ENCODE measurements around the gene FBLN5.
"Not testable (repeated sequence)": the region's sequence is repeated elsewhere in the genome, so short reads cannot be mapped to it uniquely, and the experiment has no call there.

GRCh38 chr14:91897716-91898115, 49.8 kb downstream of the FBLN5 start:
- not testable (repeated sequence) for TF ChIP-seq E2F8 (IDR thresholded peaks at IDR 0.05; ENCODE audit: low read depth, partially characterized antibody); MYBL2 (IDR thresholded peaks at IDR 0.05; ENCODE audit: low read depth); MYBL2 (CRISPR knock-in tag; IDR thresholded peaks at IDR 0.05; ENCODE audit: borderline replicate concordance); TCF3 (CRISPR knock-in tag; IDR thresholded peaks at IDR 0.05); FOXM1 (IDR thresholded peaks at IDR 0.05; ENCODE audit: low read depth); FOXM1 (CRISPR knock-in tag; IDR thresholded peaks at IDR 0.05; ENCODE audit: low read depth); YY1 (IDR thresholded peaks at IDR 0.05; ENCODE audit: borderline replicate concordance in 1 of 3, control insufficient read depth in 1 of 3, extremely low read depth in 1 of 3, insufficient read depth in 3 of 3, insufficient read length in 1 of 3, insufficient replicate concordance in 2 of 3, low read depth in 1 of 3, low read length in 2 of 3); ILK (tag; IDR thresholded peaks at IDR 0.05; ENCODE audit: borderline replicate concordance, low read depth); RBM14 (IDR thresholded peaks at IDR 0.05; ENCODE audit: borderline replicate concordance, insufficient read depth, low read depth, low read length); REST (IDR thresholded peaks at IDR 0.05; ENCODE audit: borderline replicate concordance); REST (CRISPR knock-in tag; IDR thresholded peaks at IDR 0.05; ENCODE audit: low read depth); PKNOX1 (IDR thresholded peaks at IDR 0.05); ZHX1 (conservative IDR thresholded peaks at IDR 0.05; ENCODE audit: low read length); ZFX (CRISPR knock-in tag; IDR thresholded peaks at IDR 0.05); ZNF766 (CRISPR knock-in tag; conservative IDR thresholded peaks at IDR 0.05); BRCA1 (IDR thresholded peaks at IDR 0.05); BRCA1 (CRISPR knock-in tag; IDR thresholded peaks at IDR 0.05)

All from K562 (cell line).